Mesendoderm (in vitro differentiated cells): ENCODE results near the gene INAVA. TPM values are rescaled to one million over a fixed set of nuclear protein-coding genes. Genes with fewer than 3 reads are reported as not detected.
A peak's percentile ranks its signal among the peaks of the same experiment; 100 is the strongest.

ENCODE experiments used
- DNase-seq: peaks from one replicate; pipeline ENCODE4 v3.0.0; 2013
- H2AK5ac ChIP-seq: 2 replicates; pipeline ENCODE4 v1.6.1; 2013; ENCODE audit warnings: low read length, inconsistent platforms
- H2BK120ac ChIP-seq: 2 replicates; pipeline ENCODE4 v1.6.1; 2013; ENCODE audit warnings: low read depth, mild to moderate bottlenecking, low read length, moderate library complexity, mixed read lengths
- H2BK15ac ChIP-seq: replicated peaks from 2 replicates; pipeline ENCODE4 v1.6.1; 2013; ENCODE audit warnings: low read depth, mild to moderate bottlenecking, moderate library complexity
- H2BK5ac ChIP-seq: 2 replicates; pipeline ENCODE4 v1.6.1; 2013; ENCODE audit warnings: low read length, inconsistent platforms
- H3K18ac ChIP-seq: 2 replicates; pipeline ENCODE4 v1.6.1; 2013; ENCODE audit warnings: mild to moderate bottlenecking, low read length, mixed read lengths
- H3K23ac ChIP-seq: one replicate; pipeline ENCODE4 v1.6.1; 2013; ENCODE audit warnings: low read length
- H3K27ac ChIP-seq: 2 replicates; pipeline ENCODE4 v1.5.1; 2013; ENCODE audit warnings: low read depth, mild to moderate bottlenecking, inconsistent platforms, low read length, moderate library complexity
- H3K27me3 ChIP-seq: 2 replicates; pipeline ENCODE4 v1.6.1; 2013; ENCODE audit warnings: low read length, control low read depth, mild to moderate bottlenecking, inconsistent platforms; ENCODE audit not compliant: insufficient read depth, poor library complexity
- H3K36me3 ChIP-seq: 2 replicates; pipeline ENCODE4 v1.6.1; 2013; ENCODE audit warnings: low read length, inconsistent platforms; ENCODE audit not compliant: control insufficient read depth, insufficient read depth
- H3K4ac ChIP-seq: one replicate; pipeline ENCODE4 v1.6.1; 2013; ENCODE audit warnings: low read depth, mild to moderate bottlenecking, low read length, moderate library complexity
- H3K4me1 ChIP-seq: 2 replicates; pipeline ENCODE4 v1.6.1; 2013; ENCODE audit warnings: low read depth, low read length, inconsistent platforms; ENCODE audit not compliant: control insufficient read depth
- H3K4me2 ChIP-seq: 2 replicates; pipeline ENCODE4 v1.6.1; 2013; ENCODE audit warnings: low read length
- H3K4me3 ChIP-seq: 2 replicates; pipeline ENCODE4 v1.5.1; 2013; ENCODE audit warnings: mild to moderate bottlenecking, low read length
- H3K56ac ChIP-seq: one replicate; pipeline ENCODE4 v1.6.1; 2013; ENCODE audit warnings: low read length
- H3K79me1 ChIP-seq: 2 replicates; pipeline ENCODE4 v1.6.1; 2013; ENCODE audit warnings: low read length, inconsistent platforms
- H3K79me2 ChIP-seq: 2 replicates; pipeline ENCODE4 v1.6.1; 2013; ENCODE audit warnings: mild to moderate bottlenecking, low read length; ENCODE audit not compliant: control insufficient read depth, insufficient read depth
- H3K9ac ChIP-seq: 2 replicates; pipeline ENCODE4 v1.6.1; 2013; ENCODE audit warnings: low read length, inconsistent platforms
- H4K5ac ChIP-seq: one replicate; pipeline ENCODE4 v1.6.1; 2013; ENCODE audit warnings: low read length
- H4K8ac ChIP-seq: one replicate; pipeline ENCODE4 v1.6.1; 2013; ENCODE audit warnings: low read depth, mild to moderate bottlenecking, control low read depth, low read length, moderate library complexity
- WGBS: extraction: QIAGEN DNeasy Blood & Tissue Kit; methylation state at CpG from one replicate; pipeline ENCODE4 v1.1.7; 2013; ENCODE audit warnings: low lambda C conversion rate, missing lambda C conversion rate; ENCODE audit not compliant: insufficient coverage; ENCODE audit errors: extremely low coverage; 5-methylcytosine and 5-hydroxymethylcytosine counted together
- polyA plus RNA-seq, 2 experiments: library from polyadenylated mRNA; stranded (reverse); fragments of 200-250 nt; gene quantifications; one replicate each; pipeline ENCODE4 v1.2.3, GENCODE V29; 2013

The INAVA gene, protein sequence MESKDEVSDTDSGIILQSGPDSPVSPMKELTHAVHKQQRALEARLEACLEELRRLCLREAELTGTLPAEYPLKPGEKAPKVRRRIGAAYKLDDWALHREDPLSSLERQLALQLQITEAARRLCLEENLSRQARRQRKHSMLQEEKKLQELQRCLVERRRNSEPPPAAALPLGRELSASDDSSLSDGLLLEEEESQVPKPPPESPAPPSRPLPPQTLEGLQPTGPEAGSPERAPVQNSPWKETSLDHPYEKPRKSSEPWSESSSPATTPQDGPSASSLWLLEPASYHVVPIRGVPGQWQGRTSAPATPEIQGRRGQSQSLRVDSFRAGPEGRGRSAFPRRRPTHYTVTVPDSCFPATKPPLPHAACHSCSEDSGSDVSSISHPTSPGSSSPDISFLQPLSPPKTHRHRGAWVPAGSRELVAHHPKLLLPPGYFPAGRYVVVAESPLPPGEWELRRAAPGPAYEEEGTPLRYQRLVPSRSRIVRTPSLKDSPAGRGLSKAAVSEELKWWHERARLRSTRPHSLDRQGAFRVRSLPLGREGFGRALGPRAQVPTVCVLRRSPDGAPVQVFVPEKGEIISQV
- polyA plus RNA-seq (2013, experiment 1 of 2): 34.9 TPM
- 36.1 TPM for polyA plus RNA-seq (2013, experiment 2 of 2)

DNA sequence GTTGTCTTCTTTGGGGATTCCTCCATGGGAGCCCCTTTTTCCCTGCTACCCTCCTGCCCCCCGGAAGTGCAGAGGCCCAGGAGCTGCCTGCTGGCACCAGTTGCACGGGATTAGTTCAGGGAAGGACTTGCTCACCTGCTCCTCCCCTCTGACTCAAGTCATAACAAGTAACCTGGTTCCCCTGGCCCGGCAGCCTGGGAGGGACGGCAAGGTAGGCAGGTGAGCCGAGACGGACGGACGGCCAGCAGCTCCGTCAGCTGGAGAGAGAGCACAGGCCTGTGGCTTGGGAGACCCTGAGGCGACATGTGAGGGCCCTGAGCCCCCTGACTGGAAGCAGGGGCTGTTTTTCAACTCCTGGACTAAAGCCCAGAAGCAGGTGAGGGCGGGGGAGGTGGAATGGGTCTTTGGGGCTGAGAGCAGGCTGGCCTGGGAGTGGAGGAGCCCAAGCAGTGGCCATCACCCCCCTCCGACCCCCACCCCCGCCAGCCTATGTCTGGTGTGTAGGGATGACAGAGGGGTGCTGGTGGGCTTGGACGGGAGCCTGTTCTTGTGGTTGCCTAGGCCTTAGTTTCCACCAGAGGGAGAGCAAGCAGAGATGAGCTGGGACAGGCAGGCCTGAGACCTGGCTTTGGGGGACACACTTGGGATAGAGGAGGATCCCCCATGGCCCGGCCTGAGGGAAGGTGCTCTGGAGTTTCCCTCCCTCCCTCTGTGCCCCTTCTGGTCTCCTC is at the start of gene INAVA:
Gene INAVA, plus strand, starts transcription at position 189 of the 731 bp plus-strand sequence. CDS start 3,501 bp downstream, outside the sequence.
- Histone ChIP-seq H2BK120ac (no peak within 1 kb of the TSS), H3K27ac (peak within 1 kb of the TSS; percentile 2), H3K9ac (peak within 1 kb of the TSS; percentile 68), H4K8ac (no peak within 1 kb of the TSS), H2BK5ac (peak within 1 kb of the TSS; percentile 52), H3K4me2 (peak within 1 kb of the TSS; percentile 79), H3K4me1 (peaks cover 23% of the 10 kb centered on the region), H2AK5ac (no peak within 1 kb of the TSS), H3K27me3 (no peaks in the 10 kb centered on the region), H3K18ac (no peak within 1 kb of the TSS), H3K79me2 (peaks cover 53% of the 10 kb centered on the region), H3K79me1 (peaks cover 22% of the 10 kb centered on the region), H4K5ac (no peak within 1 kb of the TSS), H3K4ac (no peak within 1 kb of the TSS), H3K4me3 (no peak within 1 kb of the TSS), H2BK15ac (no peak within 1 kb of the TSS), H3K56ac (peak within 1 kb of the TSS; percentile 67), H3K23ac (peak within 1 kb of the TSS; percentile 53), H3K36me3 (peaks cover 4% of the 10 kb centered on the region)
- no CpG with 5 or more reads among the region's 15 CpGs for WGBS
- no peak for DNase-seq

DNA sequence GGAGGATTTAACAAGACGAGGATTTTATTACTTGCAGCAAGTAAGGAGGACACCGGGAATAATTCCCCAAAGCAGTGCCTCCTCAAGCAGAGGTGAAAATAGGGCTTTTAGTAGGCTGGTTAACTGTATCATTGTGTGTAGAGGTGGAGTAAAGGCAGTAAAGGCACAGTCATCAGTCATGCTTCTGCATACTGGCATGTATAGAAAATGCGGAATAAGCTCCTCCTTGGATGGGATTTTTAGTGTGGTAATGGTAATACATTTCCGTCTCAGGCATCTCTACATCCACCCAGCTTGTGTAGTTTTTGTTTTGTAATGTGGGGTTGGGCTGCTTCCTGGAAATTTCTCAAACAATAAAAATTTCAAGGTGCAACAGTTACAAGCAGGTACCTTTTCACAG is 49.3 kb upstream of the INAVA start:
- no peak overlapping the region for H3K9ac ChIP-seq
- no peak overlapping the region for H3K23ac ChIP-seq
- DNase-seq: no peak
- no peak overlapping the region for H4K8ac ChIP-seq
- no peak overlapping the region for H3K56ac ChIP-seq
- no peak overlapping the region for H3K27ac ChIP-seq
- no peak overlapping the region for H2BK120ac ChIP-seq
- no peaks in the 10 kb centered on the region for H3K79me2 ChIP-seq
- peaks cover 2% of the 10 kb centered on the region for H3K36me3 ChIP-seq
- no peak overlapping the region for H3K18ac ChIP-seq
- H3K4me3 ChIP-seq: no peak overlapping the region
- no peak overlapping the region for H2BK5ac ChIP-seq
- H4K5ac ChIP-seq: no peak overlapping the region
- no peaks in the 10 kb centered on the region for H3K4me1 ChIP-seq
- no peak overlapping the region for H3K4me2 ChIP-seq
- no peaks in the 10 kb centered on the region for H3K79me1 ChIP-seq
- H3K27me3 ChIP-seq: no peaks in the 10 kb centered on the region
- no peak overlapping the region for H3K4ac ChIP-seq
- H2AK5ac ChIP-seq: no peak overlapping the region
- H2BK15ac ChIP-seq: no peak overlapping the region
- no CpG with 5 or more reads among the region's 4 CpGs for WGBS

DNA sequence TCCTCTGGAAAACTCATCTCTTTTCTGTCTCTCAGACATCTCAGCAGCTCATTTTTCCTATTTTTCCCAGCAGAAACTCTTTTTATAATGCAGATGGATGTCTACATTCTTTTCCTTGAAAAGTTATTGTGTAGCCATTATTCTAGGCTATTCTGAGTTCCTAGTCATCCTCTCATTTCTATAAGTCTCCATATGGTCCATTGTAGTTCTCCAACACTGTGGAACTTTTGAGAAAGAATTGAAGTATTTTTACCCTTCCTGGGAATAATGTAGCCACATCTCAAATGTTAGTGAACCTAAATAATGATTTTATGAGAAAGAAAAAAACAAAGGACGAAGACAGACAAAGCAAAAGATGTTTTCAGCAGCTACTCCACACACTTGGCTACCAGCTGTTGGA is 48.3 kb upstream of the INAVA start:
- WGBS: no CpG with 5 or more reads among the region's 1 CpG

DNA sequence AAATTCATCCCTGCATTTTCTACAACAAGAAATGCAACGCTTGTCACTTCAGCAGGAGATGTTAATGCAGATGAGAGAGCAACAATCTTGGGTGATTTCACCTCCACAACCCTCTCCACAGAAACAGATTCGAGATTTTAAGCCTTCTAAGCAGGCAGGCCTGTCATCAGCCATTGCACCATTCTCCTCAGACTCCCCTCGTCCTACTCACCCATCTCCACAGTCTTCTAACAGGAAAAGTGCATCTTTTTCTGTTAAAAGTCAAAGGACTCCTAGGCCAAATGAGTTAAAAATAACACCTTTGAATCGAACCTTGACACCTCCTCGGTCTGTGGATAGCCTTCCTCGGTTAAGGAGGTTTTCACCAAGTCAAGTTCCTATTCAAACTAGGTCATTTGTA is 45.3 kb upstream of the INAVA start:
- Histone ChIP-seq H4K8ac (no peak overlapping the region), H3K27me3 (no peaks in the 10 kb centered on the region), H3K27ac (no peak overlapping the region), H2BK15ac (no peak overlapping the region), H3K56ac (no peak overlapping the region), H2AK5ac (no peak overlapping the region), H4K5ac (no peak overlapping the region), H3K4me2 (no peak overlapping the region), H3K18ac (no peak overlapping the region), H3K4me3 (no peak overlapping the region), H3K4ac (no peak overlapping the region), H2BK5ac (no peak overlapping the region), H3K36me3 (peaks cover 2% of the 10 kb centered on the region), H3K79me1 (no peaks in the 10 kb centered on the region), H3K4me1 (no peaks in the 10 kb centered on the region), H3K79me2 (no peaks in the 10 kb centered on the region), H3K23ac (no peak overlapping the region), H3K9ac (no peak overlapping the region), H2BK120ac (no peak overlapping the region)
- no peak for DNase-seq
- WGBS: no CpG with 5 or more reads among the region's 6 CpGs

More for the DNA sequence above, 48.3 kb upstream of the INAVA start:
- H3K79me1 ChIP-seq: no peaks in the 10 kb centered on the region
- H3K27me3 ChIP-seq: no peaks in the 10 kb centered on the region
- H3K4me2 ChIP-seq: no peak overlapping the region
- no peak overlapping the region for H3K4ac ChIP-seq
- no peak overlapping the region for H4K8ac ChIP-seq
- no peaks in the 10 kb centered on the region for H3K4me1 ChIP-seq
- no peak overlapping the region for H3K56ac ChIP-seq
- no peak overlapping the region for H2BK120ac ChIP-seq
- no peak overlapping the region for H3K4me3 ChIP-seq
- no peak overlapping the region for H2AK5ac ChIP-seq
- H3K36me3 ChIP-seq: peaks cover 2% of the 10 kb centered on the region
- no peak overlapping the region for H4K5ac ChIP-seq
- no peak overlapping the region for H3K9ac ChIP-seq
- no peak overlapping the region for H3K18ac ChIP-seq
- no peaks in the 10 kb centered on the region for H3K79me2 ChIP-seq
- H3K27ac ChIP-seq: no peak overlapping the region
- no peak overlapping the region for H2BK5ac ChIP-seq
- no peak for DNase-seq
- no peak overlapping the region for H3K23ac ChIP-seq
- no peak overlapping the region for H2BK15ac ChIP-seq

DNA sequence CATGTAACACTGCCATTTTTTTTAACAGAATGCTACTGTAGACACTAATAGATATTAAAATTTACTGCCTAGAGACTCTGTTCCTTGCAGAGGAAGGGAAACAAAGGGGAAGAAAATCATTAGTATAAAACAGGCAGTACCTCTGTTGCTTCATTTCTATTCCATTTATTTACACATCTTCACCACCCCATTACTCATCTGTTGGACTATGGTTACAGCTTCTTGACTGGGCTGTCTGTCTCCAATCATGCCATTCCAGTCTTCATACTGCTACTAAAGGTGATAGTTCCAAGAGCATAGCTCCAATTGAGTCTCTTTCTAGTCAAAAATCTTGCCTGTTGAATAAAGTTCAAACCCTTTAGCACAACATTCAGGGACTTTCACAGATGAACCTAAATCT is 44.1 kb upstream of the INAVA start:
- Histone ChIP-seq H4K5ac (no peak overlapping the region), H3K79me1 (no peaks in the 10 kb centered on the region), H3K23ac (no peak overlapping the region), H2BK120ac (no peak overlapping the region), H2BK5ac (no peak overlapping the region), H3K18ac (no peak overlapping the region), H3K27ac (no peak overlapping the region), H2AK5ac (no peak overlapping the region), H3K27me3 (no peaks in the 10 kb centered on the region), H3K79me2 (no peaks in the 10 kb centered on the region), H3K4ac (no peak overlapping the region), H3K9ac (no peak overlapping the region), H3K56ac (no peak overlapping the region), H3K4me2 (no peak overlapping the region), H2BK15ac (no peak overlapping the region), H4K8ac (no peak overlapping the region), H3K4me1 (no peaks in the 10 kb centered on the region), H3K36me3 (peaks cover 2% of the 10 kb centered on the region), H3K4me3 (no peak overlapping the region)
- no peak for DNase-seq
